K562 (cell line): Measurements from ENCODE around the gene MYO1E. TPM values are rescaled to one million over a fixed set of nuclear protein-coding genes. Genes with fewer than 3 reads are reported as not detected.

Experiments used
- ATAC-seq: fragments of 200-7000 bp; cut with Tn5 transposase; 3 replicates; pipeline ENCODE4 v1.9.1; 2020; ENCODE audit warnings: moderate library complexity
- BruUV-seq: library from RNA; stranded (reverse); fragments of 400-500 nt; replicated peaks from 2 replicates; lab custom pipeline; 2021; lab: Mats Ljungman, UMichigan
- CTCF ChIA-PET: fragments of 300-600 bp; formaldehyde crosslinking; extraction: SDS; loops from one replicate; lab custom pipeline; 2021; ENCODE audit warnings: low intra/inter-chr PET ratio; lab: Yijun Ruan, JAX
- POLR2A ChIA-PET: fragments of 300-600, 350-650 bp; sonication (Branson Sonifier 250); formaldehyde crosslinking; extraction: SDS; loops from one replicate; lab custom pipeline; 2021; ENCODE audit warnings: antibody characterized with exemption, inconsistent platforms; lab: Yijun Ruan, JAX
- DNase-seq, 4 experiments: peaks; one replicate each; pipeline versions ENCODE4 v3.0.0 to v3.0.0-alpha.2; 2011 to 2018; ENCODE audit warnings: low spot score in 3 of 4, mixed read lengths in 3 of 4; ENCODE audit errors: extremely low read depth in 1 of 4
- FAIRE-seq: peaks from 2 replicates; lab custom pipeline; 2011; peaks lifted over from hg19 to GRCh38; lab: Jason Lieb, UNC
- H2AFZ ChIP-seq: 2 replicates; pipeline ENCODE4 v1.6.0; 2011; ENCODE audit warnings: low read depth, low read length, control low read depth, inconsistent platforms
- H3K27ac ChIP-seq: fragments of 200-600 bp; 3 replicates; pipeline ENCODE4 v1.8.0; 2011; ENCODE audit warnings: low read depth, mild to moderate bottlenecking, control low read depth, inconsistent platforms, low read length, moderate library complexity, mixed read lengths; ENCODE audit errors: extremely low read depth
- H3K27me3 ChIP-seq, 2 experiments: fragments of 300-600 bp in 1 of 2; 2 replicates in 1 of 2; 3 replicates in 1 of 2; pipeline versions ENCODE4 v1.6.0 to v1.8.0; 2011; ENCODE audit warnings: inconsistent platforms in 2 of 2, low read length in 2 of 2, mild to moderate bottlenecking in 1 of 2, mixed read lengths in 1 of 2, moderate library complexity in 1 of 2; ENCODE audit not compliant: control insufficient read depth in 2 of 2, insufficient read depth in 2 of 2
- H3K36me3 ChIP-seq: fragments of 300-600 bp; 3 replicates; pipeline ENCODE4 v1.8.0; 2011; ENCODE audit warnings: mild to moderate bottlenecking, low read length, inconsistent platforms; ENCODE audit not compliant: control insufficient read depth, insufficient read depth
- H3K4me1 ChIP-seq, 2 experiments: fragments of 200-600 bp in 1 of 2; replicated peaks in 1 of 2; 2 replicates in 1 of 2; 3 replicates in 1 of 2; pipeline versions ENCODE4 v1.5.1 to v1.8.0; 2011; ENCODE audit warnings: inconsistent platforms in 2 of 2, low read length in 2 of 2, mild to moderate bottlenecking in 1 of 2, mixed read lengths in 1 of 2, moderate library complexity in 1 of 2; ENCODE audit not compliant: control insufficient read depth in 2 of 2, insufficient read depth in 2 of 2
- H3K4me2 ChIP-seq: 2 replicates; pipeline ENCODE4 v1.6.1; 2011; ENCODE audit warnings: low read length, control low read depth, inconsistent platforms, mixed read lengths; ENCODE audit not compliant: insufficient read depth
- H3K4me3 ChIP-seq: fragments of 200-600 bp; sonication (generic), shearing (Covaris generic); 2 replicates; pipeline ENCODE4 v1.5.1; 2016; ENCODE audit warnings: control low read depth, inconsistent platforms
- H3K79me2 ChIP-seq: fragments of 200-600 bp; 3 replicates; pipeline ENCODE4 v1.8.0; 2011; ENCODE audit warnings: low read length, inconsistent platforms; ENCODE audit not compliant: control insufficient read depth, insufficient read depth
- H3K9ac ChIP-seq, 2 experiments: 2 replicates each; pipeline versions ENCODE4 v1.6.0 to v1.6.1; 2011; ENCODE audit warnings: low read depth in 2 of 2, low read length in 2 of 2, control low read depth in 1 of 2, inconsistent platforms in 1 of 2, mild to moderate bottlenecking in 1 of 2, mixed read lengths in 1 of 2; ENCODE audit not compliant: insufficient read depth in 1 of 2
- H3K9me1 ChIP-seq: one replicate; pipeline ENCODE4 v1.6.0; 2011; ENCODE audit warnings: inconsistent platforms, mild to moderate bottlenecking, low read length, moderate library complexity; ENCODE audit not compliant: control insufficient read depth, insufficient read depth
- H3K9me3 ChIP-seq: replicated peaks from 2 replicates; pipeline ENCODE4 v1.5.1; 2011; ENCODE audit warnings: low read depth, low read length, inconsistent platforms; ENCODE audit not compliant: control insufficient read depth, insufficient read depth
- H4K20me1 ChIP-seq: replicated peaks from 2 replicates; pipeline ENCODE4 v1.6.1; 2011; ENCODE audit warnings: low read length, inconsistent platforms, mixed read lengths; ENCODE audit not compliant: control insufficient read depth, insufficient read depth
- ARID2 ChIP-seq: fragments of 450-650 bp; IDR thresholded peaks from 2 replicates; pipeline ENCODE4 v1.6.1; 2017; ENCODE audit warnings: antibody characterized with exemption, mild to moderate bottlenecking
- CBX3 ChIP-seq, 2 experiments: IDR thresholded peaks; 1 replicate in 1 of 2; 2 replicates in 1 of 2; pipeline ENCODE4 v1.6.1; 2012; ENCODE audit warnings: inconsistent platforms in 2 of 2, low read length in 2 of 2, borderline replicate concordance in 1 of 2, control low read depth in 1 of 2
- CBX5 ChIP-seq: IDR thresholded peaks from 2 replicates; pipeline ENCODE4 v1.6.1; 2014; ENCODE audit warnings: low read depth, borderline replicate concordance
- ETV6 ChIP-seq, 3 experiments: fragments of 150-350 bp in 1 of 3; sonication (generic) in 1 of 3; formaldehyde crosslinking in 1 of 3; IDR thresholded peaks; 2 replicates each; pipeline versions ENCODE4 v1.6.1 to v1.8.0; 2014 to 2022; ENCODE audit warnings: borderline replicate concordance in 2 of 3, low read depth in 2 of 3, antibody characterized with exemption in 1 of 3, low read length in 1 of 3, mild to moderate bottlenecking in 1 of 3, missing genetic modification reagents in 1 of 3
- MTA1 ChIP-seq: fragments of 450-650 bp; IDR thresholded peaks from 2 replicates; pipeline ENCODE4 v1.6.1; 2017; ENCODE audit warnings: borderline replicate concordance
- NFE2 ChIP-seq: IDR thresholded peaks from 2 replicates; pipeline ENCODE4 v1.6.1; 2014; ENCODE audit warnings: antibody characterized with exemption, low read depth
- PPARD ChIP-seq: fragments of 250-450 bp; sonication (Bioruptor Pico); IDR thresholded peaks from 2 replicates; pipeline ENCODE4 v1.8.0; 2022; ENCODE audit warnings: inconsistent platforms, mild to moderate bottlenecking, moderate library complexity
- SRF ChIP-seq, 2 experiments: fragments of 250-450, 450-650 bp in 1 of 2; sonication (Bioruptor Pico) in 1 of 2; sonication (generic) in 1 of 2; formaldehyde crosslinking; IDR thresholded peaks; 2 replicates each; pipeline versions ENCODE4 v1.5.0 to v1.5.1; 2020 to 2022; ENCODE audit warnings: mild to moderate bottlenecking in 1 of 2, missing genetic modification reagents in 1 of 2
- TAF7 ChIP-seq: fragments of 450-650 bp; IDR thresholded peaks from 2 replicates; pipeline ENCODE4 v1.6.1; 2016; ENCODE audit warnings: missing genetic modification characterization, missing compliant biosample characterization
- TOE1 ChIP-seq, 2 experiments: fragments of 450-650 bp in 1 of 2; sonication (generic) in 1 of 2; formaldehyde crosslinking in 1 of 2; IDR thresholded peaks; 2 replicates each; pipeline versions ENCODE4 v1.7.1 to v1.8.0; 2016 to 2022; ENCODE audit warnings: borderline replicate concordance in 2 of 2, mild to moderate bottlenecking in 2 of 2, antibody characterized with exemption in 1 of 2, inconsistent platforms in 1 of 2, low read depth in 1 of 2, missing genetic modification reagents in 1 of 2, moderate library complexity in 1 of 2
- WGBS: fragments of 100-300 bp; shearing (Covaris generic); methylation state at CpG from one replicate; pipeline ENCODE4 v1.1.6; 2016; ENCODE audit warnings: low coverage, mixed read lengths; ENCODE audit not compliant: insufficient coverage; ENCODE audit errors: missing lambda C conversion rate; 5-methylcytosine and 5-hydroxymethylcytosine counted together
- in situ Hi-C: fragments of 300-500 bp; cut with MboI; formaldehyde crosslinking; loops from 4 replicates; pipeline ENCODE4 v1.15.0; 2018; ENCODE audit warnings: inconsistent platforms, mixed read lengths
- intact Hi-C: fragments of 100-400 bp; cut with micrococcal nuclease; formaldehyde crosslinking; loops from 2 replicates; pipeline ENCODE4 v1.14.2; 2022
- polyA plus RNA-seq, 8 experiments: library from polyadenylated mRNA; depleted of rRNA in 4 of 8; stranded (reverse) in 5 of 8; unstranded in 3 of 8; fragments of >200 nt; fragmentation: Nextera tagmentation in 2 of 8; fragmentation: Illumina TruSeq in 1 of 8; extraction: Ambion mirVana in 2 of 8; extraction: Trizol in 1 of 8; gene quantifications; 2 replicates each; pipeline versions ENCODE4 v1.2.1 to v1.2.3, GENCODE V29; 2011 to 2014; ENCODE audit warnings: inconsistent platforms in 1 of 8, missing spikeins in 1 of 8
- total RNA-seq, 7 experiments: library from RNA; depleted of rRNA in 6 of 7; stranded (reverse); fragments of >200 nt in 6 of 7; fragmentation: Illumina TruSeq in 2 of 7; extraction: Trizol in 2 of 7; gene quantifications; 2 replicates each; pipeline versions ENCODE4 v1.2.1 to v1.2.3, GENCODE V29; 2011 to 2021; ENCODE audit warnings: low replicate concordance in 1 of 7
- TF ChIP-seq, protein P1 (sequence below), 2 experiments: fragments of 450-650 bp; IDR thresholded peaks; 2 replicates each; pipeline ENCODE4 v1.6.1; 2018; ENCODE audit warnings: mild to moderate bottlenecking in 2 of 2, low read depth in 1 of 2; ENCODE audit not compliant: partially characterized antibody in 2 of 2
- TF ChIP-seq, protein P2 (sequence below), 2 experiments: IDR thresholded peaks in 1 of 2; conservative IDR thresholded peaks in 1 of 2; 2 replicates each; pipeline ENCODE4 v1.6.1; 2016; ENCODE audit warnings: low read depth in 2 of 2, mild to moderate bottlenecking in 1 of 2, missing compliant biosample characterization in 1 of 2, missing genetic modification characterization in 1 of 2, moderate library complexity in 1 of 2

The MYO1E gene
- total and polyA plus RNA-seq, 9 of the 15 experiments (the other 6 are each of a cell fraction or from before 2014, with no cell fraction given): under 0.01 to 0.44 (median 0.01) TPM; not detected in 6

DNA sequence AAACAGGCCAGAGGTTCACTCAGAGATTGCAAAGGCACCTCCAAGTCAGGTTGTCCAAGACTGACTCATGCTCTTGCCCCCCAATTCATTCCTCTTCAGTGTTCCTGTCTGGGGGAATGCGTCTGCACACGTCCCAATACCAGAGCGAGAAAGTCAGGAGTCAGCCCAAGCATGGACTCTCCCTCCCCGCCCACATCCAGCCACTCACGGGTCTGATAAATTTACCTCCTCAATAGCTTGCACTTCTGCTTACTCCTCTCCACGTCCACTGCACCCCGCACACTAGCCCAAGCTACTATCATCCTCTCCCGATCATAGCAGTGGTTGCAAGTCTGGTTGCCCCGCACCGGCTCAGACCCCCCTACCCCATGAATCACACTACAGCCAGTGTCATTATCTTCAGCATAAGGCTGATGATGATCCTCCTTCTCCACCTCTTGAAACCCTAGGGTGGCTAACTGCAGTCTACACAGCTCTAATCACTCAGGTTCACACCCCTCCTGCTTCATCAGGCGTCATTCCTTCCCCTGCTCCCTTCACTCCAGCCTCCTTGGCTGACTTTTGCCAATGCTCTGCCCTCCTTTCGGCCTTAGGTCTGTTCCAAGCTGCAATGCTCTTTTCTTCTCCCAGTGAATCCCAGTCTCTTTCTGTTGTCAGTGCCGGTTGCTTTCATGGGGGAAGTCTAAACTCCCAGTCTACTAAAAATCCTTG, 27.6 kb upstream of the MYO1E start:
- no peaks in the 10 kb centered on the region for H3K4me1 ChIP-seq
- H3K9me1 ChIP-seq: no peaks in the 10 kb centered on the region
- no peaks in the 10 kb centered on the region for H3K9me3 ChIP-seq
- H3K27ac ChIP-seq: no peak overlapping the region
- DNase-seq (no peak), FAIRE-seq (no peak), ATAC-seq (no peak)
- intact Hi-C loops: no loop called here
- no peaks in the 10 kb centered on the region for H4K20me1 ChIP-seq
- no peak overlapping the region for H3K4me2 ChIP-seq
- H3K27me3 ChIP-seq: peaks cover 18 to 36% of the 10 kb centered on the region in 2 experiments
- H2AFZ ChIP-seq: no peak overlapping the region
- in situ Hi-C loops: no loop called here
- no peaks in the 10 kb centered on the region for H3K79me2 ChIP-seq
- no TSS peak for BruUV-seq
- no peaks in the 10 kb centered on the region for H3K36me3 ChIP-seq
- 0% methylated on average over 13 of the region's 13 CpGs for WGBS
- CTCF ChIA-PET: no interaction called here
- POLR2A ChIA-PET: interaction anchor here (0.7 kb wide), 1 partner anchor 99 kb away, joined by 3 read pairs; no protein-coding TSS in a partner anchor
- no peak overlapping the region for H3K4me3 ChIP-seq
- no peak overlapping the region for H3K9ac ChIP-seq
- TF ChIP-seq TOE1 (IDR thresholded peaks at IDR 0.05; ENCODE audit: borderline replicate concordance): no peak
- TF ChIP-seq TOE1 (CRISPR knock-in tag; IDR thresholded peaks at IDR 0.05; ENCODE audit: borderline replicate concordance, low read depth): no peak
- TF ChIP-seq NFE2: no peak
- no peak for TF ChIP-seq ETV6 (IDR thresholded peaks at IDR 0.05; ENCODE audit: borderline replicate concordance in 1 of 2, low read depth in 2 of 2, low read length in 1 of 2)
- no peak for TF ChIP-seq ETV6 (CRISPR knock-in tag; IDR thresholded peaks at IDR 0.05; ENCODE audit: borderline replicate concordance)
- TF ChIP-seq, protein P1, sequence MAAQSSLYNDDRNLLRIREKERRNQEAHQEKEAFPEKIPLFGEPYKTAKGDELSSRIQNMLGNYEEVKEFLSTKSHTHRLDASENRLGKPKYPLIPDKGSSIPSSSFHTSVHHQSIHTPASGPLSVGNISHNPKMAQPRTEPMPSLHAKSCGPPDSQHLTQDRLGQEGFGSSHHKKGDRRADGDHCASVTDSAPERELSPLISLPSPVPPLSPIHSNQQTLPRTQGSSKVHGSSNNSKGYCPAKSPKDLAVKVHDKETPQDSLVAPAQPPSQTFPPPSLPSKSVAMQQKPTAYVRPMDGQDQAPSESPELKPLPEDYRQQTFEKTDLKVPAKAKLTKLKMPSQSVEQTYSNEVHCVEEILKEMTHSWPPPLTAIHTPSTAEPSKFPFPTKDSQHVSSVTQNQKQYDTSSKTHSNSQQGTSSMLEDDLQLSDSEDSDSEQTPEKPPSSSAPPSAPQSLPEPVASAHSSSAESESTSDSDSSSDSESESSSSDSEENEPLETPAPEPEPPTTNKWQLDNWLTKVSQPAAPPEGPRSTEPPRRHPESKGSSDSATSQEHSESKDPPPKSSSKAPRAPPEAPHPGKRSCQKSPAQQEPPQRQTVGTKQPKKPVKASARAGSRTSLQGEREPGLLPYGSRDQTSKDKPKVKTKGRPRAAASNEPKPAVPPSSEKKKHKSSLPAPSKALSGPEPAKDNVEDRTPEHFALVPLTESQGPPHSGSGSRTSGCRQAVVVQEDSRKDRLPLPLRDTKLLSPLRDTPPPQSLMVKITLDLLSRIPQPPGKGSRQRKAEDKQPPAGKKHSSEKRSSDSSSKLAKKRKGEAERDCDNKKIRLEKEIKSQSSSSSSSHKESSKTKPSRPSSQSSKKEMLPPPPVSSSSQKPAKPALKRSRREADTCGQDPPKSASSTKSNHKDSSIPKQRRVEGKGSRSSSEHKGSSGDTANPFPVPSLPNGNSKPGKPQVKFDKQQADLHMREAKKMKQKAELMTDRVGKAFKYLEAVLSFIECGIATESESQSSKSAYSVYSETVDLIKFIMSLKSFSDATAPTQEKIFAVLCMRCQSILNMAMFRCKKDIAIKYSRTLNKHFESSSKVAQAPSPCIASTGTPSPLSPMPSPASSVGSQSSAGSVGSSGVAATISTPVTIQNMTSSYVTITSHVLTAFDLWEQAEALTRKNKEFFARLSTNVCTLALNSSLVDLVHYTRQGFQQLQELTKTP (IDR thresholded peaks at IDR 0.05; ENCODE audit: low read depth in 1 of 2, partially characterized antibody in 2 of 2): no peak
- TF ChIP-seq ARID2: no peak
- TF ChIP-seq, protein P2, sequence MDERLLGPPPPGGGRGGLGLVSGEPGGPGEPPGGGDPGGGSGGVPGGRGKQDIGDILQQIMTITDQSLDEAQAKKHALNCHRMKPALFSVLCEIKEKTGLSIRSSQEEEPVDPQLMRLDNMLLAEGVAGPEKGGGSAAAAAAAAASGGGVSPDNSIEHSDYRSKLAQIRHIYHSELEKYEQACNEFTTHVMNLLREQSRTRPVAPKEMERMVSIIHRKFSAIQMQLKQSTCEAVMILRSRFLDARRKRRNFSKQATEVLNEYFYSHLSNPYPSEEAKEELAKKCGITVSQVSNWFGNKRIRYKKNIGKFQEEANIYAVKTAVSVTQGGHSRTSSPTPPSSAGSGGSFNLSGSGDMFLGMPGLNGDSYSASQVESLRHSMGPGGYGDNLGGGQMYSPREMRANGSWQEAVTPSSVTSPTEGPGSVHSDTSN (CRISPR knock-in tag; IDR thresholded peaks at IDR 0.05; ENCODE audit: low read depth): no peak
- TF ChIP-seq, protein P2 (tag; conservative IDR thresholded peaks at IDR 0.05; ENCODE audit: low read depth): no peak
- TF ChIP-seq TAF7 (tag): no peak
- no peak for TF ChIP-seq SRF (CRISPR knock-in tag; IDR thresholded peaks at IDR 0.05)
- TF ChIP-seq PPARD (CRISPR knock-in tag): no peak
- TF ChIP-seq MTA1: no peak
- no peak for TF ChIP-seq CBX3 (IDR thresholded peaks at IDR 0.05; ENCODE audit: borderline replicate concordance in 1 of 2, low read length in 2 of 2)
- TF ChIP-seq CBX5: no peak
